Measurements from ENCODE around the gene RYR1. TPM values are rescaled to one million over a fixed set of nuclear protein-coding genes. Genes with fewer than 3 reads are reported as not detected.

RYR1 gene
- under 0.01 TPM in 2 replicates for polyA plus RNA-seq (2012; rRNA removed)
- polyA plus RNA-seq (2012; cell fraction: cytosol; rRNA removed), result under 0.01 TPM in 2 replicates
- 0.02 and 0.08 TPM in 2 replicates for polyA plus RNA-seq (2012; cell fraction: nucleus; rRNA removed)

DNA sequence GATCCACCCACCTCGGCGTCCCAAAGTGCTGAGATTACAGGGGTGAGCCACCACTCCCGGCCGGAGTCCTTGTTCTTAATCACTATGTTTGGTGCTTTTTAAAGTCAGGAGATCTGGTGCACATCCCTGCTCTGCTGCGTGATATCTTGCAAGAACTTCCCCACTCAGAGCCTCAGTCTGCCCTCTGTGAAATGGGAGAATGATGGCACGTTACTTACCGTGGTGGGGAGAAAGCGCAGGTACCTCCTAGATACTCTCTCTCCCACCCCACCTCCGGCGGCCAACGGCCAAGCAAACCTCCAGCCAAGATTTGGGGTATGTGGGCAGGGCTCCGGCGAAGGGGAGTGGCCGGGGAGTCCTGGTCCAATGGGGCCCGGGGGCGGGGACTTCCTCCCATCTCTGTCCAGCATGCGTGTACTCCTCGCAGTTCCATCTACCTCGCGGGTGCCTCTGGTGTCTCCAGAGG is at the start of gene RYR1:
Gene RYR1 (plus strand): TSS at position 424 of the 466 bp plus-strand sequence. CDS start 139 bp downstream, outside the sequence.
- WGBS (ENCODE audit: low lambda C conversion rate), result 27% methylated on average over 16 of the region's 20 CpGs
- H3K9me2 ChIP-seq, result no peaks in the 10 kb centered on the region
- H3K27me3 ChIP-seq (ENCODE audit: insufficient read depth), result peaks cover 13% of the 10 kb centered on the region; the same call in 1 of the 2 replicates
- ChIA-PET CTCF (no interaction called here), POLR2A (no interaction called here)
- H3K9ac ChIP-seq, result no peak within 1 kb of the TSS
- no peaks in the 10 kb centered on the region for H3K36me3 ChIP-seq (replicated peaks in 1 of 2; ENCODE audit: control insufficient read depth in 1 of 2, insufficient read depth in 2 of 2, low read length in 1 of 2)
- no peaks in the 10 kb centered on the region for H3K79me2 ChIP-seq (ENCODE audit: insufficient read depth)
- no peak within 1 kb of the TSS for H3K4me3 ChIP-seq (ENCODE audit: low read depth in 2 of 2, low read length in 1 of 2)
- H3K9me3 ChIP-seq, result no peaks in the 10 kb centered on the region
- H3F3A ChIP-seq (replicated peaks; ENCODE audit: insufficient read depth), result no peaks in the 10 kb centered on the region
- H3K4me1 ChIP-seq (ENCODE audit: control insufficient read depth in 1 of 2, insufficient read depth in 2 of 2, low read depth in 1 of 2, low read length in 1 of 2), result no peaks in the 10 kb centered on the region; a peak in 1 of 4 replicates
- H2AFZ ChIP-seq (ENCODE audit: low read depth), result no peak within 1 kb of the TSS
- no peaks in the 10 kb centered on the region for H4K20me1 ChIP-seq (ENCODE audit: insufficient read depth)
- peak; percentile 90 for DNase-seq
- H3K4me2 ChIP-seq, result no peak within 1 kb of the TSS
- no peak within 1 kb of the TSS for H3K27ac ChIP-seq (ENCODE audit: low read depth in 2 of 2, low read length in 1 of 2)
- TF ChIP-seq, protein P1, sequence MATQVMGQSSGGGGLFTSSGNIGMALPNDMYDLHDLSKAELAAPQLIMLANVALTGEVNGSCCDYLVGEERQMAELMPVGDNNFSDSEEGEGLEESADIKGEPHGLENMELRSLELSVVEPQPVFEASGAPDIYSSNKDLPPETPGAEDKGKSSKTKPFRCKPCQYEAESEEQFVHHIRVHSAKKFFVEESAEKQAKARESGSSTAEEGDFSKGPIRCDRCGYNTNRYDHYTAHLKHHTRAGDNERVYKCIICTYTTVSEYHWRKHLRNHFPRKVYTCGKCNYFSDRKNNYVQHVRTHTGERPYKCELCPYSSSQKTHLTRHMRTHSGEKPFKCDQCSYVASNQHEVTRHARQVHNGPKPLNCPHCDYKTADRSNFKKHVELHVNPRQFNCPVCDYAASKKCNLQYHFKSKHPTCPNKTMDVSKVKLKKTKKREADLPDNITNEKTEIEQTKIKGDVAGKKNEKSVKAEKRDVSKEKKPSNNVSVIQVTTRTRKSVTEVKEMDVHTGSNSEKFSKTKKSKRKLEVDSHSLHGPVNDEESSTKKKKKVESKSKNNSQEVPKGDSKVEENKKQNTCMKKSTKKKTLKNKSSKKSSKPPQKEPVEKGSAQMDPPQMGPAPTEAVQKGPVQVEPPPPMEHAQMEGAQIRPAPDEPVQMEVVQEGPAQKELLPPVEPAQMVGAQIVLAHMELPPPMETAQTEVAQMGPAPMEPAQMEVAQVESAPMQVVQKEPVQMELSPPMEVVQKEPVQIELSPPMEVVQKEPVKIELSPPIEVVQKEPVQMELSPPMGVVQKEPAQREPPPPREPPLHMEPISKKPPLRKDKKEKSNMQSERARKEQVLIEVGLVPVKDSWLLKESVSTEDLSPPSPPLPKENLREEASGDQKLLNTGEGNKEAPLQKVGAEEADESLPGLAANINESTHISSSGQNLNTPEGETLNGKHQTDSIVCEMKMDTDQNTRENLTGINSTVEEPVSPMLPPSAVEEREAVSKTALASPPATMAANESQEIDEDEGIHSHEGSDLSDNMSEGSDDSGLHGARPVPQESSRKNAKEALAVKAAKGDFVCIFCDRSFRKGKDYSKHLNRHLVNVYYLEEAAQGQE (IDR thresholded peaks at IDR 0.05; ENCODE audit: low read depth, low read length), result peak; percentile 80
- TF ChIP-seq NRF1 (IDR thresholded peaks at IDR 0.05; ENCODE audit: low read depth, low read length), result no peak
- no peak for TF ChIP-seq GATA2 (CRISPR knock-in tag; IDR thresholded peaks at IDR 0.05)

DNA sequence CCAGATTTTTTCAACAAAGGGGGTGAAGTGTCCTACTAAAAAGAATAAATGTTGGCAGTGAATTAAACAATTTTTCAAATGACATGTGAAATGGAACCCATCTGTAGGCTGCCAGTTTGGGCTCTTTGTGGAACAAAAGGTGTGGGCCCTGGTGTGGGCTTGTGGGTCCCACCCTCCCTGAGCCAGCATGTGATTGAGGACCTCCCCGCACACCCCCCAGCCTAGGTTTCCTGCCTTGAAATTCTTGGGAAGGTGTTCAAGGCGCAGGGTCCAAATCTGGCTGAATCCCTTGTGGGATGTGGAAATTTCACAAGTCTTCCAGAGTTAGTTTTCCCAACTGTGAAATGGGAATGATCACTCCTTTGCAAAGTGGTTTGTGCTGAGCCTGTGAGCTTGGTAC is 49.7 kb upstream of the RYR1 start:
- peaks cover 12 to 41% of the 10 kb centered on the region in 2 experiments for H3K36me3 ChIP-seq (replicated peaks in 1 of 2; ENCODE audit: control insufficient read depth in 1 of 2, insufficient read depth in 2 of 2, low read length in 1 of 2)

More for the DNA sequence above, 49.7 kb upstream of the RYR1 start:
- H4K20me1 ChIP-seq (ENCODE audit: insufficient read depth), result 0 out of 2 replicates have a peak, but pooled peaks cover 8% of the 10 kb centered on the region
- no peak overlapping the region for H3K4me3 ChIP-seq (ENCODE audit: low read depth in 2 of 2, low read length in 1 of 2)
- POLR2A ChIA-PET, result no interaction called here
- H3K9ac ChIP-seq, result no peak overlapping the region
- no peak overlapping the region for H3K4me2 ChIP-seq
- peaks cover 0 to 7% of the 10 kb centered on the region in 2 experiments; a peak in 1 of 4 replicates for H3K4me1 ChIP-seq (ENCODE audit: control insufficient read depth in 1 of 2, insufficient read depth in 2 of 2, low read depth in 1 of 2, low read length in 1 of 2)
- H3K9me3 ChIP-seq, result no peaks in the 10 kb centered on the region
- CTCF ChIA-PET, result interaction anchor here (1.5 to 1.8 kb wide), 3 partner anchors 8 to 482 kb away, joined by 3 to 8 read pairs (median 4); no protein-coding TSS in a partner anchor
- H3K79me2 ChIP-seq (ENCODE audit: insufficient read depth), result peaks cover 17% of the 10 kb centered on the region
- H3F3A ChIP-seq (replicated peaks; ENCODE audit: insufficient read depth), result peaks cover 12% of the 10 kb centered on the region
- no peaks in the 10 kb centered on the region for H3K27me3 ChIP-seq (ENCODE audit: insufficient read depth)
- TF ChIP-seq, protein P2, sequence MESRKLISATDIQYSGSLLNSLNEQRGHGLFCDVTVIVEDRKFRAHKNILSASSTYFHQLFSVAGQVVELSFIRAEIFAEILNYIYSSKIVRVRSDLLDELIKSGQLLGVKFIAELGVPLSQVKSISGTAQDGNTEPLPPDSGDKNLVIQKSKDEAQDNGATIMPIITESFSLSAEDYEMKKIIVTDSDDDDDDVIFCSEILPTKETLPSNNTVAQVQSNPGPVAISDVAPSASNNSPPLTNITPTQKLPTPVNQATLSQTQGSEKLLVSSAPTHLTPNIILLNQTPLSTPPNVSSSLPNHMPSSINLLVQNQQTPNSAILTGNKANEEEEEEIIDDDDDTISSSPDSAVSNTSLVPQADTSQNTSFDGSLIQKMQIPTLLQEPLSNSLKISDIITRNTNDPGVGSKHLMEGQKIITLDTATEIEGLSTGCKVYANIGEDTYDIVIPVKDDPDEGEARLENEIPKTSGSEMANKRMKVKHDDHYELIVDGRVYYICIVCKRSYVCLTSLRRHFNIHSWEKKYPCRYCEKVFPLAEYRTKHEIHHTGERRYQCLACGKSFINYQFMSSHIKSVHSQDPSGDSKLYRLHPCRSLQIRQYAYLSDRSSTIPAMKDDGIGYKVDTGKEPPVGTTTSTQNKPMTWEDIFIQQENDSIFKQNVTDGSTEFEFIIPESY (IDR thresholded peaks at IDR 0.05; ENCODE audit: borderline replicate concordance, low read depth), result no peak
- TF ChIP-seq FOXM1 (IDR thresholded peaks at IDR 0.05; ENCODE audit: low read depth) (no peak), TCF12 (IDR thresholded peaks at IDR 0.05) (no peak), GATA2 (CRISPR knock-in tag; IDR thresholded peaks at IDR 0.05) (no peak), SIN3A (IDR thresholded peaks at IDR 0.05; ENCODE audit: borderline replicate concordance, low read depth, low read length) (no peak), RAD21 (IDR thresholded peaks at IDR 0.05; ENCODE audit: low read length) (no peak), NFIC (IDR thresholded peaks at IDR 0.05; ENCODE audit: borderline replicate concordance) (no peak), RXRA (IDR thresholded peaks at IDR 0.05; ENCODE audit: borderline replicate concordance, low read depth) (no peak), GABPA (IDR thresholded peaks at IDR 0.05; ENCODE audit: low read depth) (no peak)
- TF ChIP-seq, protein P3, sequence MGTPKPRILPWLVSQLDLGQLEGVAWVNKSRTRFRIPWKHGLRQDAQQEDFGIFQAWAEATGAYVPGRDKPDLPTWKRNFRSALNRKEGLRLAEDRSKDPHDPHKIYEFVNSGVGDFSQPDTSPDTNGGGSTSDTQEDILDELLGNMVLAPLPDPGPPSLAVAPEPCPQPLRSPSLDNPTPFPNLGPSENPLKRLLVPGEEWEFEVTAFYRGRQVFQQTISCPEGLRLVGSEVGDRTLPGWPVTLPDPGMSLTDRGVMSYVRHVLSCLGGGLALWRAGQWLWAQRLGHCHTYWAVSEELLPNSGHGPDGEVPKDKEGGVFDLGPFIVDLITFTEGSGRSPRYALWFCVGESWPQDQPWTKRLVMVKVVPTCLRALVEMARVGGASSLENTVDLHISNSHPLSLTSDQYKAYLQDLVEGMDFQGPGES (IDR thresholded peaks at IDR 0.05; ENCODE audit: low read depth, low read length), result no peak
- TF ChIP-seq, protein P1 (IDR thresholded peaks at IDR 0.05; ENCODE audit: low read depth, low read length), result no peak
- no peak overlapping the region for H2AFZ ChIP-seq (ENCODE audit: low read depth)
- no peak for DNase-seq
- H3K27ac ChIP-seq (ENCODE audit: low read depth in 2 of 2, low read length in 1 of 2), result no peak overlapping the region
- 100% methylated on average over 2 of the region's 2 CpGs for WGBS (ENCODE audit: low lambda C conversion rate)
- no peaks in the 10 kb centered on the region for H3K9me2 ChIP-seq

Measured in SK-N-SH (cell line).